Neural progenitor cell (in vitro differentiated cells): ENCODE results near the gene CACNA1E. TPM values are rescaled to one million over a fixed set of nuclear protein-coding genes. Genes with fewer than 3 reads are reported as not detected.

Source experiments
- DNase-seq: peaks from one replicate; pipeline ENCODE4 v3.0.0-alpha.2; 2016; ENCODE audit warnings: low spot score
- H2AFZ ChIP-seq: fragments of 200-600 bp; sonication (generic); replicated peaks from 2 replicates; pipeline ENCODE4 v1.6.1; 2016; ENCODE audit warnings: antibody characterized with exemption
- H3F3A ChIP-seq: fragments of 200-600 bp; sonication (generic); 2 replicates; pipeline ENCODE4 v1.6.1; 2016; ENCODE audit warnings: antibody characterized with exemption, low read depth
- H3K27ac ChIP-seq: fragments of 200-600 bp; sonication (generic); 2 replicates; pipeline ENCODE4 v1.5.1; 2016; ENCODE audit warnings: mild to moderate bottlenecking
- H3K27me3 ChIP-seq: fragments of 200-600 bp; sonication (generic); 2 replicates; pipeline ENCODE4 v1.6.1; 2016; ENCODE audit warnings: mild to moderate bottlenecking, moderate library complexity
- H3K36me3 ChIP-seq: fragments of 200-600 bp; sonication (generic); 2 replicates; pipeline ENCODE4 v1.5.1; 2016
- H3K4me1 ChIP-seq: fragments of 200-600 bp; sonication (generic); 2 replicates; pipeline ENCODE4 v1.6.1; 2016; ENCODE audit warnings: mixed run types
- H3K4me2 ChIP-seq: fragments of 200-600 bp; sonication (generic); 2 replicates; pipeline ENCODE4 v1.6.1; 2016
- H3K4me3 ChIP-seq: fragments of 200-600 bp; sonication (generic); 2 replicates; pipeline ENCODE4 v1.5.1; 2016
- H3K79me2 ChIP-seq: fragments of 200-600 bp; sonication (generic); 2 replicates; pipeline ENCODE4 v1.6.1; 2016; ENCODE audit warnings: low read depth
- H3K9ac ChIP-seq: fragments of 200-600 bp; sonication (generic); 2 replicates; pipeline ENCODE4 v1.6.1; 2016
- H3K9me3 ChIP-seq: fragments of 200-600 bp; sonication (generic); 2 replicates; pipeline ENCODE4 v1.5.1; 2016; ENCODE audit warnings: low read depth
- H4K20me1 ChIP-seq: fragments of 200-600 bp; sonication (generic); 2 replicates; pipeline ENCODE4 v1.6.1; 2016; ENCODE audit warnings: low read depth
- H3K27ac Mint-ChIP-seq: 3 replicates; pipeline ENCODE4 v1.8.0; 2021; ENCODE audit warnings: mixed read lengths
- H3K27me3 Mint-ChIP-seq: 2 replicates; pipeline ENCODE4 v1.8.0; 2022; ENCODE audit warnings: low read depth, mild to moderate bottlenecking, inconsistent platforms, moderate library complexity, mixed read lengths; ENCODE audit not compliant: insufficient read depth
- H3K36me3 Mint-ChIP-seq: 3 replicates; pipeline ENCODE4 v1.8.0; 2021; ENCODE audit warnings: mixed read lengths
- H3K4me1 Mint-ChIP-seq: 3 replicates; pipeline ENCODE4 v1.8.0; 2021; ENCODE audit warnings: mixed read lengths
- H3K4me3 Mint-ChIP-seq: 3 replicates; pipeline ENCODE4 v1.8.0; 2021; ENCODE audit warnings: mild to moderate bottlenecking, moderate library complexity, mixed read lengths
- H3K9me3 Mint-ChIP-seq: 3 replicates; pipeline ENCODE4 v1.8.0; 2020; ENCODE audit warnings: mixed read lengths
- EZH2 ChIP-seq: fragments of 200-600 bp; sonication (generic); IDR thresholded peaks from 2 replicates; pipeline ENCODE4 v1.6.1; 2017; ENCODE audit warnings: antibody characterized with exemption, mild to moderate bottlenecking, moderate library complexity
- EZH2phosphoT487 ChIP-seq: fragments of 200-600 bp; sonication (generic); IDR thresholded peaks from 2 replicates; pipeline ENCODE4 v1.6.1; 2017; ENCODE audit warnings: antibody characterized with exemption
- total RNA-seq: library from RNA; depleted of rRNA; stranded (reverse); fragments of >200 nt; gene quantifications from 2 replicates; pipeline ENCODE4 v1.2.3, GENCODE V29; 2015; ENCODE audit warnings: low replicate concordance
- TF ChIP-seq, protein P1 (sequence below): fragments of 200-600 bp; sonication (generic); IDR thresholded peaks from 2 replicates; pipeline ENCODE4 v1.5.1; 2017; ENCODE audit warnings: antibody characterized with exemption, mild to moderate bottlenecking

The CACNA1E gene
- total RNA-seq, 1 donor from 2014 or later = 2.1 TPM

DNA sequence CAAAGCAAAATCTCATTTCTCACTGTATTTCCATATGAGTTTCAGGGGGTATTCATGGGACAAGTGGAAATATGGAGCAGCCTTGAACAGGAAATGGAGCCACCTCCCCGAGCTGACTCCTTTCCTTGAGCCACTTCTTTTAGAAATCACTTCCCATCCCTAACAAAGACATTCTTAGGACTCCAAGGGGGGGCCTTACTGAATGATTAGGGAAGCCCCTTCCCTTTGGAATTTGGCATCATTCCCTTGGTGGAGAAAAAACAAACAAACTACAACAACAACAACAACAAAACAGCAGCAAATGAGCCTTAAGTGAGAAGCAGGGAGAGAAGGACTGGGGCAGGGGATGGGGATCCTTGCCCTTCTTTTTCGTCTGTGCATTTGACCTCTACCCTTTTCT lies 299.9 kb downstream of the CACNA1E start:
- peak; percentile 62 for DNase-seq
- Histone ChIP-seq H3K9me3 (no peaks in the 10 kb centered on the region), H3K4me1 (peaks cover 13% of the 10 kb centered on the region), H3K36me3 (no peaks in the 10 kb centered on the region), H3F3A (peaks cover 3% of the 10 kb centered on the region), H2AFZ (no peak overlapping the region), H4K20me1 (no peaks in the 10 kb centered on the region), H3K27me3 (no peaks in the 10 kb centered on the region), H3K4me3 (no peak overlapping the region), H3K4me2 (no peak overlapping the region), H3K9ac (no peak overlapping the region), H3K27ac (no peak overlapping the region), H3K79me2 (no peaks in the 10 kb centered on the region)
- Mint-ChIP-seq H3K27me3 (peaks cover 7% of the 10 kb centered on the region), H3K36me3 (no peaks in the 10 kb centered on the region), H3K4me1 (peaks cover 20% of the 10 kb centered on the region), H3K4me3 (no peak overlapping the region), H3K9me3 (no peaks in the 10 kb centered on the region), H3K27ac (no peak overlapping the region)
- TF ChIP-seq EZH2 (no peak), EZH2phosphoT487 (no peak)
- TF ChIP-seq, protein P1, sequence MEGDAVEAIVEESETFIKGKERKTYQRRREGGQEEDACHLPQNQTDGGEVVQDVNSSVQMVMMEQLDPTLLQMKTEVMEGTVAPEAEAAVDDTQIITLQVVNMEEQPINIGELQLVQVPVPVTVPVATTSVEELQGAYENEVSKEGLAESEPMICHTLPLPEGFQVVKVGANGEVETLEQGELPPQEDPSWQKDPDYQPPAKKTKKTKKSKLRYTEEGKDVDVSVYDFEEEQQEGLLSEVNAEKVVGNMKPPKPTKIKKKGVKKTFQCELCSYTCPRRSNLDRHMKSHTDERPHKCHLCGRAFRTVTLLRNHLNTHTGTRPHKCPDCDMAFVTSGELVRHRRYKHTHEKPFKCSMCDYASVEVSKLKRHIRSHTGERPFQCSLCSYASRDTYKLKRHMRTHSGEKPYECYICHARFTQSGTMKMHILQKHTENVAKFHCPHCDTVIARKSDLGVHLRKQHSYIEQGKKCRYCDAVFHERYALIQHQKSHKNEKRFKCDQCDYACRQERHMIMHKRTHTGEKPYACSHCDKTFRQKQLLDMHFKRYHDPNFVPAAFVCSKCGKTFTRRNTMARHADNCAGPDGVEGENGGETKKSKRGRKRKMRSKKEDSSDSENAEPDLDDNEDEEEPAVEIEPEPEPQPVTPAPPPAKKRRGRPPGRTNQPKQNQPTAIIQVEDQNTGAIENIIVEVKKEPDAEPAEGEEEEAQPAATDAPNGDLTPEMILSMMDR = no peak

GRCh38 chr1:181784039-181784683 lies 300.8 kb downstream of the CACNA1E start:
- Histone ChIP-seq H3K79me2 (no peaks in the 10 kb centered on the region), H3F3A (no peaks in the 10 kb centered on the region), H3K36me3 (no peaks in the 10 kb centered on the region), H3K4me3 (no peak overlapping the region), H3K27ac (no peak overlapping the region), H3K4me1 (peaks cover 7% of the 10 kb centered on the region), H3K4me2 (no peak overlapping the region), H4K20me1 (no peaks in the 10 kb centered on the region), H3K9ac (no peak overlapping the region), H3K9me3 (no peaks in the 10 kb centered on the region), H2AFZ (no peak overlapping the region), H3K27me3 (no peaks in the 10 kb centered on the region)
- Mint-ChIP-seq H3K9me3 (peaks cover 2% of the 10 kb centered on the region), H3K36me3 (no peaks in the 10 kb centered on the region), H3K4me3 (no peak overlapping the region), H3K4me1 (peaks cover 14% of the 10 kb centered on the region), H3K27ac (no peak overlapping the region), H3K27me3 (peaks cover 7% of the 10 kb centered on the region)
- no peak for DNase-seq
- TF ChIP-seq EZH2 (no peak), EZH2phosphoT487 (no peak)
- TF ChIP-seq, protein P1 = no peak

GRCh38 chr1:181789395-181789794 lies 306.1 kb downstream of the CACNA1E start:
- no peak overlapping the region for H3K4me2 ChIP-seq
- H3K9me3 ChIP-seq = no peaks in the 10 kb centered on the region
- H3K27me3 Mint-ChIP-seq = peaks cover 7% of the 10 kb centered on the region
- H3F3A ChIP-seq = no peaks in the 10 kb centered on the region
- H3K9me3 Mint-ChIP-seq = peaks cover 2% of the 10 kb centered on the region
- no peak overlapping the region for H3K9ac ChIP-seq
- H3K4me1 Mint-ChIP-seq = peaks cover 6% of the 10 kb centered on the region
- no peak overlapping the region for H3K27ac ChIP-seq
- TF ChIP-seq EZH2phosphoT487 (no peak), EZH2 (no peak)
- TF ChIP-seq, protein P1 = no peak
- no peak overlapping the region for H3K4me3 Mint-ChIP-seq
- H3K4me3 ChIP-seq = no peak overlapping the region
- no peak overlapping the region for H2AFZ ChIP-seq
- H3K36me3 ChIP-seq = no peaks in the 10 kb centered on the region
- DNase-seq = no peak
- no peaks in the 10 kb centered on the region for H3K79me2 ChIP-seq
- no peaks in the 10 kb centered on the region for H3K36me3 Mint-ChIP-seq
- H3K27me3 ChIP-seq = no peaks in the 10 kb centered on the region
- no peak overlapping the region for H3K27ac Mint-ChIP-seq
- H4K20me1 ChIP-seq = no peaks in the 10 kb centered on the region
- H3K4me1 ChIP-seq = no peaks in the 10 kb centered on the region
